ENCODE measurements around the gene ZNF775. TPM values are rescaled to one million over a fixed set of nuclear protein-coding genes. Genes with fewer than 3 reads are reported as not detected.
A peak's percentile ranks its signal among the peaks of the same experiment; 100 is the strongest.

ZNF775 gene
- total and polyA plus RNA-seq, 2 of the 13 experiments (the other 11 are each of a cell fraction or from before 2014, with no cell fraction given) = 3.1 to 3.2 TPM

- no TSS peak for BruUV-seq (replicated peaks)
- H4K20me1 ChIP-seq (ENCODE audit: insufficient read depth, low read length) = 0 out of 2 replicates have a peak, but pooled peaks cover 2% of the 10 kb centered on the region
- CTCF ChIA-PET (ENCODE audit: low intra/inter-chr PET ratio, low total read pairs) = no interaction called here
- intact Hi-C loops (cut with micrococcal nuclease; ENCODE audit: unreplicated experiment) (no loop called here), in situ Hi-C loops (cut with HindIII; ENCODE audit: extremely low pct_ligation_motif_present, low pct_unique_long_range_greater_than_20kb) (no loop called here)
- WGBS (ENCODE audit: low lambda C conversion rate) = over 99% methylated on average over 14 of the region's 18 CpGs
- peak; percentile 33 for TF ChIP-seq AGO2 (optimal IDR thresholded peaks at IDR 0.05; ENCODE audit: low read depth, low read length)
- peak; percentile 35 for TF ChIP-seq RBM22 (optimal IDR thresholded peaks at IDR 0.05; ENCODE audit: low read length)
- TF ChIP-seq SIN3B (IDR thresholded peaks at IDR 0.05; ENCODE audit: low read length) = no peak
- no peaks in the 10 kb centered on the region for H3K9me3 ChIP-seq (ENCODE audit: low read length)
- no peak overlapping the region for H3K9ac ChIP-seq (ENCODE audit: insufficient read depth, low read depth, low read length)
- no peaks in the 10 kb centered on the region for H3K4me1 ChIP-seq (ENCODE audit: insufficient read depth, low read length)
- no peak overlapping the region for H3K4me2 ChIP-seq (ENCODE audit: low read depth, low read length)
- peaks cover 21 to 48% of the 10 kb centered on the region in 2 experiments for H3K36me3 ChIP-seq (replicated peaks in 1 of 2; ENCODE audit: control insufficient read depth in 1 of 2, insufficient read depth in 2 of 2, low read length in 2 of 2)
- no peak overlapping the region for H3K4me3 ChIP-seq (replicated peaks in 1 of 3; ENCODE audit: insufficient read depth in 1 of 3, low read depth in 2 of 3, low read length in 3 of 3)
- no peak overlapping the region for H3K27ac ChIP-seq (ENCODE audit: extremely low read length, insufficient read depth, low read length)
- H3K79me2 ChIP-seq (ENCODE audit: insufficient read depth, low read length) = no peaks in the 10 kb centered on the region
- no peak for FAIRE-seq
- POLR2A ChIA-PET = no interaction called here
- DNase-seq (ENCODE audit: low spot score) = no peak
- no peak for ATAC-seq
- H2AFZ ChIP-seq (ENCODE audit: low read length) = no peak overlapping the region
- H3K27me3 ChIP-seq (ENCODE audit: control insufficient read depth in 1 of 2, insufficient read depth in 2 of 2, low read length in 2 of 2) = no peaks in the 10 kb centered on the region
Measured at GRCh38 chr7:150332852-150333635, 46.1 kb upstream of the ZNF775 start.

GRCh38 chr7:150333659-150334058, 45.5 kb upstream of the ZNF775 start:
- H3K36me3 ChIP-seq (replicated peaks in 1 of 2; ENCODE audit: control insufficient read depth in 1 of 2, insufficient read depth in 2 of 2, low read length in 2 of 2) = peaks cover 20 to 43% of the 10 kb centered on the region in 2 experiments
- ATAC-seq (no peak), FAIRE-seq (no peak), DNase-seq (ENCODE audit: low spot score) (no peak)
- H3K27me3 ChIP-seq (ENCODE audit: control insufficient read depth in 1 of 2, insufficient read depth in 2 of 2, low read length in 2 of 2) = no peaks in the 10 kb centered on the region
- no peaks in the 10 kb centered on the region for H3K4me1 ChIP-seq (ENCODE audit: insufficient read depth, low read length)
- TF ChIP-seq AGO2 (optimal IDR thresholded peaks at IDR 0.05; ENCODE audit: low read depth, low read length) (peak; percentile 62), HINFP (CRISPR knock-in tag; IDR thresholded peaks at IDR 0.05; ENCODE audit: low read depth) (no peak), POLR2G (IDR thresholded peaks at IDR 0.05; ENCODE audit: low read depth, low read length) (0 out of 2 replicates have a peak, but pooled peaks have one; percentile 36)
- no peaks in the 10 kb centered on the region for H3K79me2 ChIP-seq (ENCODE audit: insufficient read depth, low read length)
- no peak overlapping the region for H3K27ac ChIP-seq (ENCODE audit: extremely low read length, insufficient read depth, low read length)
- BruUV-seq (replicated peaks) = no TSS peak
- WGBS (ENCODE audit: low lambda C conversion rate) = 93% methylated on average over 5 of the region's 10 CpGs
- no peak overlapping the region for H3K9ac ChIP-seq (ENCODE audit: insufficient read depth, low read depth, low read length)
- no peak overlapping the region for H3K4me3 ChIP-seq (replicated peaks in 1 of 3; ENCODE audit: insufficient read depth in 1 of 3, low read depth in 2 of 3, low read length in 3 of 3)
- CTCF ChIA-PET (ENCODE audit: low intra/inter-chr PET ratio, low total read pairs) = no interaction called here
- POLR2A ChIA-PET = no interaction called here
- no peaks in the 10 kb centered on the region for H3K9me3 ChIP-seq (ENCODE audit: low read length)
- no peak overlapping the region for H3K4me2 ChIP-seq (ENCODE audit: low read depth, low read length)
- H4K20me1 ChIP-seq (ENCODE audit: insufficient read depth, low read length) = 0 out of 2 replicates have a peak, but pooled peaks cover 2% of the 10 kb centered on the region
- no peak overlapping the region for H2AFZ ChIP-seq (ENCODE audit: low read length)
- intact Hi-C loops (cut with micrococcal nuclease; ENCODE audit: unreplicated experiment) (no loop called here), in situ Hi-C loops (cut with HindIII; ENCODE audit: extremely low pct_ligation_motif_present, low pct_unique_long_range_greater_than_20kb) (no loop called here)
